Measurements from ENCODE around the gene C3orf22. TPM values are rescaled to one million over a fixed set of nuclear protein-coding genes. Genes with fewer than 3 reads are reported as not detected.

The C3orf22 gene
- total and polyA plus RNA-seq, 9 of the 15 experiments (the other 6 are each of a cell fraction or from before 2014, with no cell fraction given) = not detected

GRCh38 chr3:126517986-126518778, 40.5 kb downstream of the C3orf22 start:
- DNase-seq (ENCODE audit: extremely low read depth in 1 of 4, low spot score in 3 of 4) (no peak), ATAC-seq (no peak), FAIRE-seq (no peak)
- 1% methylated on average over 10 of the region's 15 CpGs for WGBS (ENCODE audit: insufficient coverage, low coverage, missing lambda C conversion rate)
- Histone ChIP-seq H3K4me3 (no peak overlapping the region), H3K9me1 (ENCODE audit: control insufficient read depth, insufficient read depth, low read length) (no peaks in the 10 kb centered on the region), H3K9ac (ENCODE audit: insufficient read depth in 1 of 2, low read depth in 2 of 2, low read length in 2 of 2) (no peak overlapping the region), H2AFZ (ENCODE audit: low read depth, low read length) (no peak overlapping the region), H3K27me3 (ENCODE audit: control insufficient read depth in 2 of 2, insufficient read depth in 2 of 2, low read length in 2 of 2) (peaks cover 0 to 23% of the 10 kb centered on the region in 2 experiments; a peak in 2 of 5 replicates), H4K20me1 (replicated peaks; ENCODE audit: control insufficient read depth, insufficient read depth, low read length) (peaks cover 3% of the 10 kb centered on the region; the same call in 1 of the 2 replicates), H3K4me2 (ENCODE audit: insufficient read depth, low read length) (no peak overlapping the region), H3K4me1 (replicated peaks in 1 of 2; ENCODE audit: control insufficient read depth in 2 of 2, insufficient read depth in 2 of 2, low read length in 2 of 2) (no peaks in the 10 kb centered on the region; a peak in 1 of 5 replicates), H3K79me2 (ENCODE audit: control insufficient read depth, insufficient read depth, low read length) (no peaks in the 10 kb centered on the region), H3K27ac (ENCODE audit: extremely low read depth, low read depth, low read length) (no peak overlapping the region), H3K9me3 (replicated peaks; ENCODE audit: control insufficient read depth, insufficient read depth, low read depth, low read length) (no peaks in the 10 kb centered on the region), H3K36me3 (ENCODE audit: control insufficient read depth, insufficient read depth, low read length) (no peaks in the 10 kb centered on the region)
- POLR2A ChIA-PET = interaction anchor here (0.6 kb wide), 1 partner anchor 942 kb away, joined by 4 read pairs; no protein-coding TSS in a partner anchor
- in situ Hi-C loops (cut with MboI) (no loop called here), intact Hi-C loops (cut with micrococcal nuclease) (no loop called here)
- no TSS peak for BruUV-seq (replicated peaks)
- CTCF ChIA-PET (ENCODE audit: low intra/inter-chr PET ratio) = interaction anchor here (0.5 kb wide), 1 partner anchor 1274 kb away, joined by 3 read pairs; no protein-coding TSS in a partner anchor
- no peak for TF ChIP-seq ZNF318 (IDR thresholded peaks at IDR 0.05; ENCODE audit: borderline replicate concordance in 1 of 2, low read depth in 1 of 2)
- no peak for TF ChIP-seq ZNF655 (CRISPR knock-in tag; IDR thresholded peaks at IDR 0.05)
- TF ChIP-seq ZFP36 (IDR thresholded peaks at IDR 0.05; ENCODE audit: low read depth, low read length, partially characterized antibody) = no peak
- TF ChIP-seq RHOXF2B (CRISPR knock-in tag; conservative IDR thresholded peaks at IDR 0.05) = no peak
- no peak for TF ChIP-seq BRD9 (IDR thresholded peaks at IDR 0.05; ENCODE audit: low read depth, partially characterized antibody)
- peak in 1 of 3 experiments; percentile 2; a peak in 1 of 6 replicates for TF ChIP-seq CTCF (IDR thresholded peaks at IDR 0.05 in 2 of 3, conservative IDR thresholded peaks at IDR 0.05 in 1 of 3; ENCODE audit: insufficient read depth in 2 of 3, low read depth in 1 of 3, low read length in 3 of 3)
- TF ChIP-seq SIN3A (IDR thresholded peaks at IDR 0.05; ENCODE audit: borderline replicate concordance in 2 of 2, control insufficient read depth in 1 of 2, low read depth in 2 of 2, low read length in 2 of 2) = no peak

Measured in K562 (cell line).